ENCODE data around the gene TMEM30B.

TMEM30B gene

GRCh38 chr14:61285364-61285763 is 4.2 kb upstream of the TMEM30B start:
- Mint-ChIP-seq H3K36me3 (ENCODE audit: low read depth) (no peaks in the 10 kb centered on the region), H3K9me3 (no peaks in the 10 kb centered on the region), H3K4me3 (no peak overlapping the region), H3K4me1 (ENCODE audit: low read depth) (peaks cover 22% of the 10 kb centered on the region), H3K27ac (no peak overlapping the region), H3K27me3 (peaks cover 11% of the 10 kb centered on the region)

GRCh38 chr14:61284001-61284400 is 2.9 kb upstream of the TMEM30B start:
- Mint-ChIP-seq H3K27ac (no peak overlapping the region), H3K27me3 (peaks cover 17% of the 10 kb centered on the region), H3K9me3 (no peaks in the 10 kb centered on the region), H3K4me1 (ENCODE audit: low read depth) (peaks cover 36% of the 10 kb centered on the region), H3K4me3 (no peak overlapping the region), H3K36me3 (ENCODE audit: low read depth) (no peaks in the 10 kb centered on the region)

- Mint-ChIP-seq H3K36me3 (ENCODE audit: low read depth) (no peaks in the 10 kb centered on the region), H3K9me3 (no peaks in the 10 kb centered on the region), H3K27me3 (peaks cover 17% of the 10 kb centered on the region), H3K4me3 (no peak overlapping the region), H3K4me1 (ENCODE audit: low read depth) (peaks cover 38% of the 10 kb centered on the region), H3K27ac (no peak overlapping the region)
Measured at GRCh38 chr14:61282746-61283145, 1.6 kb upstream of the TMEM30B start.

- peaks cover 17% of the 10 kb centered on the region for H3K27me3 Mint-ChIP-seq
- H3K4me1 Mint-ChIP-seq (ENCODE audit: low read depth) = peaks cover 38% of the 10 kb centered on the region
- H3K4me3 Mint-ChIP-seq = no peak overlapping the region
- H3K27ac Mint-ChIP-seq = no peak overlapping the region
- H3K9me3 Mint-ChIP-seq = no peaks in the 10 kb centered on the region
- no peaks in the 10 kb centered on the region for H3K36me3 Mint-ChIP-seq (ENCODE audit: low read depth)
Measured at GRCh38 chr14:61281948-61282275, 774 bp upstream of the TMEM30B start.

DNA sequence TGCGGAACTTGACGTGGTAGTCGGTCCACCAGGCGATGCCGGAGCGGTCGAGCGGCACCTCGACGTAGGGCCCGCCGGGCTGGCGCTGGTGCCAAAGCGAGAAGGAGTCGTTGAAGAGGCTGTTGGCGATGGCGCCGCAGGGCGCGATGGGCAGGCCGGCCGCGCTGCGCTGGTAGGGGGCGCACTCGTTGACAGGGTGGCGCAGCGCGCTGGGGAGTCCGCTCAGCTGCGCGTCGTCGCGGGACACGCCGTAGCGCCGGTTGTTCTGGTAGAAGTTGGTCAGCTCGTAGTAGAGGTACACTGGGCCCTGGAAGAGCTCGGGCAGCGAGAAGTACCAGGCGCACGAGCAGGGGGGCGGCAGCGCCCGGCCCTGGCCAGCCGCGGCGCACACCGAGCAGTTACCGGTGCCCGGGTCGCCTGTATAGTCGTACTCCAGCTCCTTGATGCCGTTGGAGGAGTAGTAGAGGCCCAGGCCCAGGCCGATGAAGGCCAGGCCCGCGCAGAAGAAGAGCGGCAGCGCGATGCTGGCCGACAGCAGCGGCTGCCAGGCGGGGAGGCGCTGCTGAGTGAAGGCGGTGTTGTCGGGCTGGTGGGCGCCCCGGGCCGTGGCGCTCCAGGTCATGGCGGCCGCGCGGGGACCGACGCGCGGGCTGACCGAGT is 482 bp downstream of the TMEM30B start:
- Mint-ChIP-seq H3K9me3 (no peaks in the 10 kb centered on the region), H3K27ac (peak overlapping the region; percentile 65), H3K27me3 (peaks cover 21% of the 10 kb centered on the region), H3K36me3 (ENCODE audit: low read depth) (no peaks in the 10 kb centered on the region), H3K4me1 (ENCODE audit: low read depth) (peaks cover 37% of the 10 kb centered on the region), H3K4me3 (peak overlapping the region; percentile 85)

DNA sequence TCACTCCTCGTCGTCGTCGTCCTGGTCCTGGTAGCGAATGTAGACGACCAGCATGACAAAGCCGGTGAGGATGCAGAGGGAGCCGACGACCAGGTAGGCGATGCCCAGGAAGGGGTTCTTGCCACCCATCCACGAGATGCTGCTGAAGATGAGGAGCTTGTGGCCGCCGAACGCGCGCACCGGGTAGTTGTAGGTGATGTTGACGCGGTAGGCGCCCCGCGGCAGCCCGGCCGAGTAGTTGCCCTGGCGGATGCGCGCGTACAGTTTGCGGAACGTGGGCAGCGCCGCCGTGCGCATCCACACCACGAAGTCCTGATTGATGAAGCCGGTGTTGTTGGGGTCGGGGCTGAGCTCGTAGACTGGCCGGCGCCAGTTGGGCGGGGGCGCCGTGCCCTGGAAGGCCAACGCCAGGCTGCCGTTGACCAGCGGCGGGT is 1.0 kb downstream of the TMEM30B start:
- H3K27me3 Mint-ChIP-seq = peaks cover 23% of the 10 kb centered on the region
- no peaks in the 10 kb centered on the region for H3K36me3 Mint-ChIP-seq (ENCODE audit: low read depth)
- no peaks in the 10 kb centered on the region for H3K9me3 Mint-ChIP-seq
- peak overlapping the region; percentile 65 for H3K27ac Mint-ChIP-seq
- peaks cover 34% of the 10 kb centered on the region for H3K4me1 Mint-ChIP-seq (ENCODE audit: low read depth)
- H3K4me3 Mint-ChIP-seq = peak overlapping the region; percentile 85

- Mint-ChIP-seq H3K4me1 (ENCODE audit: low read depth) (peaks cover 30% of the 10 kb centered on the region), H3K27ac (no peak overlapping the region), H3K4me3 (peak overlapping the region; percentile 15), H3K27me3 (peaks cover 28% of the 10 kb centered on the region), H3K9me3 (no peaks in the 10 kb centered on the region), H3K36me3 (ENCODE audit: low read depth) (no peaks in the 10 kb centered on the region)
Measured at GRCh38 chr14:61279082-61279481, 2.1 kb downstream of the TMEM30B start.

GRCh38 chr14:61277784-61278183 is 3.4 kb downstream of the TMEM30B start:
- no peaks in the 10 kb centered on the region for H3K36me3 Mint-ChIP-seq (ENCODE audit: low read depth)
- no peak overlapping the region for H3K27ac Mint-ChIP-seq
- H3K4me1 Mint-ChIP-seq (ENCODE audit: low read depth) = peaks cover 22% of the 10 kb centered on the region
- H3K9me3 Mint-ChIP-seq = no peaks in the 10 kb centered on the region
- H3K4me3 Mint-ChIP-seq = no peak overlapping the region
- H3K27me3 Mint-ChIP-seq = peaks cover 31% of the 10 kb centered on the region

- no peaks in the 10 kb centered on the region for H3K9me3 Mint-ChIP-seq
- no peak overlapping the region for H3K27ac Mint-ChIP-seq
- peaks cover 30% of the 10 kb centered on the region for H3K27me3 Mint-ChIP-seq
- peaks cover 22% of the 10 kb centered on the region for H3K4me1 Mint-ChIP-seq (ENCODE audit: low read depth)
- no peak overlapping the region for H3K4me3 Mint-ChIP-seq
- no peaks in the 10 kb centered on the region for H3K36me3 Mint-ChIP-seq (ENCODE audit: low read depth)
Measured at GRCh38 chr14:61277232-61277631, 3.9 kb downstream of the TMEM30B start.

DNA sequence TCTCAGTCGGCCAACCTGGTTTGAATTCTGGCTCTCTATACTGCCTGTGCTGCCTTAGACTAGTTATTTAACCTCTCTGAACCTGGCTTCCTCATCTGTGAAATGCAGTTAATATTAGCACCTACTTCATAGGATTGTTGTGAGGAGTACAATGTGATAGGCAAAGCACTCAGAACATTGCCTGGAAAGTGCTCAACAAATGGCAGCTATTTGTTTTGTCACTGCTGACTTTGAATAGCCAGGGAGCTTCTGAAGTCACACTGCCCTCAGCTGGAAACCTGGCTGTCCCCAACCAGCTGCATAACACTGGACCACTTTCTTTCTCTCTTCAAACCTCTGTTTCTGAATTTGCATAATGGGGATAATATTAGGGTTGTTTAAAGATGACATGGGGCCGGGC is 9.6 kb downstream of the TMEM30B start:
- no peak overlapping the region for H3K27ac Mint-ChIP-seq
- H3K4me3 Mint-ChIP-seq = no peak overlapping the region
- H3K36me3 Mint-ChIP-seq (ENCODE audit: low read depth) = no peaks in the 10 kb centered on the region
- H3K27me3 Mint-ChIP-seq = peaks cover 56% of the 10 kb centered on the region
- H3K4me1 Mint-ChIP-seq (ENCODE audit: low read depth) = no peaks in the 10 kb centered on the region
- H3K9me3 Mint-ChIP-seq = no peaks in the 10 kb centered on the region

- H3K27me3 Mint-ChIP-seq = peaks cover 56% of the 10 kb centered on the region
- no peaks in the 10 kb centered on the region for H3K9me3 Mint-ChIP-seq
- no peak overlapping the region for H3K4me3 Mint-ChIP-seq
- H3K36me3 Mint-ChIP-seq (ENCODE audit: low read depth) = no peaks in the 10 kb centered on the region
- no peaks in the 10 kb centered on the region for H3K4me1 Mint-ChIP-seq (ENCODE audit: low read depth)
- H3K27ac Mint-ChIP-seq = no peak overlapping the region
Measured at GRCh38 chr14:61270714-61271113, 10.4 kb downstream of the TMEM30B start.

GRCh38 chr14:61269321-61270083 is 11.6 kb downstream of the TMEM30B start:
- H3K27me3 Mint-ChIP-seq = peaks cover 56% of the 10 kb centered on the region
- no peaks in the 10 kb centered on the region for H3K36me3 Mint-ChIP-seq (ENCODE audit: low read depth)
- peak overlapping the region; percentile 64 for H3K4me3 Mint-ChIP-seq
- H3K27ac Mint-ChIP-seq = no peak overlapping the region
- H3K9me3 Mint-ChIP-seq = no peaks in the 10 kb centered on the region
- no peaks in the 10 kb centered on the region for H3K4me1 Mint-ChIP-seq (ENCODE audit: low read depth)

- Mint-ChIP-seq H3K27ac (no peak overlapping the region), H3K4me3 (no peak overlapping the region), H3K36me3 (ENCODE audit: low read depth) (no peaks in the 10 kb centered on the region), H3K27me3 (peaks cover 49% of the 10 kb centered on the region), H3K9me3 (no peaks in the 10 kb centered on the region), H3K4me1 (ENCODE audit: low read depth) (no peaks in the 10 kb centered on the region)
Measured at GRCh38 chr14:61268812-61269211, 12.3 kb downstream of the TMEM30B start.

DNA sequence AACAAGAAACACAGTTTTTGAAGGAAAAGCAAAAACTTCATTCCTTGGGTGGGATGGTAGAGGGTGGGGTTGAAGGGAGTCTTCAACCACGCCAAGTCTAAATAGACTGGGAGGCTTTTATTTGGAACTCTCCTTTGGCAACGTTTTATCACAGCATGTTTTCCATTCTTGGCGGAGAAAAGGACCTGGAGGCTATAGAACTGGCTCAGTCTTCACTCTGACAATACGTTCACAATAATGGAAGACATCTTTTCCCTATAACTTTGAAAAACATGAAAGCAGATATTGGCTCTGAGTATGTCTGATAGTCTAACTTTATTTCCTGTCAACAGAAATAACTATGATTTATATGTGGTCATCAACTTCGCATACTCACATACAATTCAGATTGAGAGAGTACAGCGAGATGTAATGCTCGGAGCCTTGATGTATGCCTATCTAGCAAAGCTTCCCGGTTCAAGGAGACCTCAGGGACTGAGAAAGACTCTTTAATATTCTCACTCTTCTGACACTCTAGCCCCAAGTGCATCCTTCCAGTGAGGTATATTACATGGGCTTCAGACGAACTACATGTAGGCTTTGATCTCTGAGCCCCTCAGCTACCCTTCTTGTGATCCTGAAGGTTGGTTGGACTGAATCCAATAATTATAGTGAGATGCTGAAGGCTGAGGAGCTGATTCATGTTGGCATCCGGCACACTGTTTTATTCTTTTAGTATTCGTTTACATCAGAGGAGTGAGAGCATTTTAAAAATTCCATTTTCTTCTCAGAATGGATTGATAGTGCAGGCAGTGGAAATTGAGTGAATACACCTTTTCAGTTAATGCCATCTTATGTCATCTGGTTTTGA is 14.0 kb downstream of the TMEM30B start:
- H3K27ac Mint-ChIP-seq = no peak overlapping the region
- no peaks in the 10 kb centered on the region for H3K4me1 Mint-ChIP-seq (ENCODE audit: low read depth)
- no peaks in the 10 kb centered on the region for H3K36me3 Mint-ChIP-seq (ENCODE audit: low read depth)
- H3K9me3 Mint-ChIP-seq = no peaks in the 10 kb centered on the region
- H3K4me3 Mint-ChIP-seq = no peak overlapping the region
- H3K27me3 Mint-ChIP-seq = peaks cover 44% of the 10 kb centered on the region

DNA sequence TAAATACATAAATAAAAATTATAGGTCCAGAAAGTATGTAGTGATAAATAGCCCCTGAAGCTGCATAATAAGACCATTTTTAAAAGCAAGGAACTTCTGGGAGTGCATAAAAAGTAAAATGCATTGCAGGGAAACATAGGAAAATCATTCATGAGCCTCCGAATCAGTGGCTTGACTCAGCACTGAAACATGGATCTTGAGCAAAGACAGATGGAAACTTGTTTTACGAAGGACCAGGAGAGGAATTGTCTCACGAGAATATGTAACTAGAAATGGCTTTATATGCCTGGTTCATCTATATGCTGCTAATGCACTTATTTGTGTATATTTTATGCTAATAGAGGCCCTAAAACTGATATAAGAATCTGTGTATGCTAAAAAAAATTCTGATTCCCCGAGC is 14.7 kb downstream of the TMEM30B start:
- Mint-ChIP-seq H3K27ac (no peak overlapping the region), H3K9me3 (no peaks in the 10 kb centered on the region), H3K27me3 (peaks cover 41% of the 10 kb centered on the region), H3K36me3 (ENCODE audit: low read depth) (no peaks in the 10 kb centered on the region), H3K4me1 (ENCODE audit: low read depth) (no peaks in the 10 kb centered on the region), H3K4me3 (no peak overlapping the region)

Measured in stimulated activated naive CD8-positive, alpha-beta T cell treated with anti-CD3 and anti-CD28 coated beads, Interleukin-15, Interleukin-2, amounts not matched to agents 100 ng/mL and 50 ng/mL, for 24 hours (primary cell).